Osteocyte (in vitro differentiated cells): ENCODE data around the gene MAPKBP1. TPM values are rescaled to one million over a fixed set of nuclear protein-coding genes. Genes with fewer than 3 reads are reported as not detected.
A peak's percentile ranks its signal among the peaks of the same experiment; 100 is the strongest.

Experiments used
- DNase-seq: peaks from one replicate; pipeline ENCODE4 v3.0.0; 2021; ENCODE audit warnings: mixed read lengths; ENCODE audit not compliant: unreplicated experiment; ENCODE audit errors: extremely low spot score
- H3K27ac Mint-ChIP-seq: one replicate; pipeline ENCODE4 v1.8.0; 2021; ENCODE audit warnings: mild to moderate bottlenecking, mixed read lengths; ENCODE audit not compliant: unreplicated experiment
- H3K27me3 Mint-ChIP-seq: one replicate; pipeline ENCODE4 v1.8.0; 2021; ENCODE audit warnings: mixed read lengths; ENCODE audit not compliant: unreplicated experiment
- H3K36me3 Mint-ChIP-seq: one replicate; pipeline ENCODE4 v1.8.0; 2021; ENCODE audit warnings: mixed read lengths; ENCODE audit not compliant: unreplicated experiment
- H3K4me1 Mint-ChIP-seq: one replicate; pipeline ENCODE4 v1.8.0; 2021; ENCODE audit warnings: mixed read lengths; ENCODE audit not compliant: unreplicated experiment
- H3K4me3 Mint-ChIP-seq: one replicate; pipeline ENCODE4 v1.8.0; 2021; ENCODE audit warnings: mild to moderate bottlenecking, moderate library complexity, mixed read lengths; ENCODE audit not compliant: unreplicated experiment
- H3K9me3 Mint-ChIP-seq: one replicate; pipeline ENCODE4 v1.8.0; 2021; ENCODE audit warnings: mixed read lengths; ENCODE audit not compliant: unreplicated experiment
- CTCF ChIP-seq: fragments of 200-600 bp; sonication (generic); IDR thresholded peaks from 2 replicates; pipeline ENCODE4 v1.5.0; 2021; ENCODE audit warnings: antibody characterized with exemption, mild to moderate bottlenecking, moderate library complexity
- total RNA-seq: library from RNA; stranded (reverse); gene quantifications from 2 replicates; pipeline ENCODE4 v1.2.1, GENCODE V29; 2021

Gene MAPKBP1
- total RNA-seq, 1 donor from 2014 or later, result 34.2 TPM

- Mint-ChIP-seq H3K36me3 (peaks cover 7% of the 10 kb centered on the region), H3K27me3 (no peaks in the 10 kb centered on the region), H3K9me3 (no peaks in the 10 kb centered on the region), H3K4me3 (no peak overlapping the region), H3K27ac (no peak overlapping the region), H3K4me1 (peaks cover 43% of the 10 kb centered on the region)
- no peak for DNase-seq
- TF ChIP-seq CTCF, result no peak
These were observed 26.9 kb downstream of the MAPKBP1 start for GRCh38 chr15:41801185-41801584.

- H3K27me3 Mint-ChIP-seq, result no peaks in the 10 kb centered on the region
- H3K4me1 Mint-ChIP-seq, result peaks cover 43% of the 10 kb centered on the region
- DNase-seq, result no peak
- H3K27ac Mint-ChIP-seq, result no peak overlapping the region
- H3K36me3 Mint-ChIP-seq, result peaks cover 7% of the 10 kb centered on the region
- H3K9me3 Mint-ChIP-seq, result no peaks in the 10 kb centered on the region
- TF ChIP-seq CTCF, result no peak
- no peak overlapping the region for H3K4me3 Mint-ChIP-seq
These were observed 27.7 kb downstream of the MAPKBP1 start for GRCh38 chr15:41801850-41802455.

- DNase-seq, result no peak
These were observed 30.1 kb downstream of the MAPKBP1 start for GRCh38 chr15:41804361-41804760.

DNA sequence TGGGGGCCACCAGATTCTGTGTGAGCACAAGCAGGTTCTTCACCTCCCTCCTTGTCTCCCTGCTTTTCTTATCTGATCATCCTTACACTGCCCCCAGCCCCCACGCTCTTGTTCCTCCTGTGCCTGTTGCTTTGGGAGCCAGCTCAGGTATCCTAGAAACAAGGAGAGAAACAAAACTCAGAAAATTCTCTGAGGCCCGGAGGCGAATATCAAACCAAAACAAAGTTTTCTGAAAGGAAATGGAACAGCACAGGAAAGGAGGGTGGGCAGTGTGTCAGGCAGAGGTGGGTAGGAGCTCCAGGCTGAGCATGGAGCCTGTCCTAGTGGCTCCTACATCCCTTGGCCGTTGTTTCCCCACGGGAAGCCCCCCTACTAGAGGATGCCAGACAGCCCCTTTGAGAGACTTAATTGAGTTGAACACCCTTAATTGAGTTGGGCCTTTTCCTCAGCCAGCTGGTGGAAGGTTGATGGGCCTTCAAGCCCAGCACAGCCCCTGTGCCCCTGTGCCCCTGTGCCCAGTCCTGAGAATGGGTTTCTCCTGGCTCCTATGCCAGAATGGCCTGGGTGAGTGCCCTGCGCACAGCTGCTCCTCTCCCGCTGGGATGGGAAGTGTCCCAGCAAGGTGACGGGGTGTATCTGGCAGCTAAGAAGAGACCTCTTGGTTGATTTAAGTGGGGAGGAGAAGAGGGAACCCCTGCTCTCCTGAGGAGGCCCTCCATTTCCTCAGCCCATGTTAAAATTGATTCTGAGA, 30.8 kb downstream of the MAPKBP1 start:
- Mint-ChIP-seq H3K4me3 (no peak overlapping the region), H3K27me3 (no peaks in the 10 kb centered on the region), H3K9me3 (no peaks in the 10 kb centered on the region), H3K36me3 (peaks cover 5% of the 10 kb centered on the region), H3K4me1 (peaks cover 27% of the 10 kb centered on the region), H3K27ac (peak overlapping the region; percentile 98)
- DNase-seq, result no peak
- TF ChIP-seq CTCF, result no peak

More at GRCh38 chr15:41804361-41804760, 30.1 kb downstream of the MAPKBP1 start:
- no peak overlapping the region for H3K4me3 Mint-ChIP-seq
- no peaks in the 10 kb centered on the region for H3K9me3 Mint-ChIP-seq
- TF ChIP-seq CTCF, result no peak
- peak overlapping the region; percentile 98 for H3K27ac Mint-ChIP-seq
- peaks cover 7% of the 10 kb centered on the region for H3K36me3 Mint-ChIP-seq
- no peaks in the 10 kb centered on the region for H3K27me3 Mint-ChIP-seq
- peaks cover 27% of the 10 kb centered on the region for H3K4me1 Mint-ChIP-seq

GRCh38 chr15:41805711-41806110, 31.4 kb downstream of the MAPKBP1 start:
- no peak for DNase-seq
- no peaks in the 10 kb centered on the region for H3K27me3 Mint-ChIP-seq
- TF ChIP-seq CTCF, result no peak
- H3K27ac Mint-ChIP-seq, result peak overlapping the region; percentile 98
- no peaks in the 10 kb centered on the region for H3K36me3 Mint-ChIP-seq
- no peaks in the 10 kb centered on the region for H3K9me3 Mint-ChIP-seq
- peaks cover 27% of the 10 kb centered on the region for H3K4me1 Mint-ChIP-seq
- H3K4me3 Mint-ChIP-seq, result no peak overlapping the region
